HG02981 (cell line): ENCODE results near the gene RHBDD2.

Experiments used
- ATAC-seq: cut with Tn5 transposase; IDR thresholded peaks from one replicate; pipeline ENCODE4 v1.9.1; 2021; ENCODE audit warnings: mild to moderate bottlenecking, moderate library complexity; ENCODE audit not compliant: unreplicated experiment

The RHBDD2 gene

DNA sequence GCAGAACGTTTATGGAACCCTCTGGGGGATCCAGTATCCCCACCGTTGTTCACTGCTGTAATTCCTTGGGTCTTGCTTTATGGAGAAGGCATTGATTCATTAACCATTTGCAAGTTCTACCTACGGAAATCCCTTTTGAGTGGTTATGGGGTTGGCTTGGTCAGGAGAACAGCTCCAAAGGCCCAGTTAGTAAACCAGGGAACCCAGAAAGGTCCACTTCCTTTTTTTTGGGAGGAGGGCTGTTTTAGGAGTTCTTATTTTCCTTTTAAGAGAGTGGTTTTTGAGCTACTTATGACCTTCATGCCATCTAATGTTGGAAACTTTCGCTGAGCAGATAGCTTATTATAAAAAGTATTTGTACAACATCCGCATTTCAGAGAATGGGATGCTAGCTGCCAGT is 37.4 kb downstream of the RHBDD2 start:
- ATAC-seq, result no peak

DNA sequence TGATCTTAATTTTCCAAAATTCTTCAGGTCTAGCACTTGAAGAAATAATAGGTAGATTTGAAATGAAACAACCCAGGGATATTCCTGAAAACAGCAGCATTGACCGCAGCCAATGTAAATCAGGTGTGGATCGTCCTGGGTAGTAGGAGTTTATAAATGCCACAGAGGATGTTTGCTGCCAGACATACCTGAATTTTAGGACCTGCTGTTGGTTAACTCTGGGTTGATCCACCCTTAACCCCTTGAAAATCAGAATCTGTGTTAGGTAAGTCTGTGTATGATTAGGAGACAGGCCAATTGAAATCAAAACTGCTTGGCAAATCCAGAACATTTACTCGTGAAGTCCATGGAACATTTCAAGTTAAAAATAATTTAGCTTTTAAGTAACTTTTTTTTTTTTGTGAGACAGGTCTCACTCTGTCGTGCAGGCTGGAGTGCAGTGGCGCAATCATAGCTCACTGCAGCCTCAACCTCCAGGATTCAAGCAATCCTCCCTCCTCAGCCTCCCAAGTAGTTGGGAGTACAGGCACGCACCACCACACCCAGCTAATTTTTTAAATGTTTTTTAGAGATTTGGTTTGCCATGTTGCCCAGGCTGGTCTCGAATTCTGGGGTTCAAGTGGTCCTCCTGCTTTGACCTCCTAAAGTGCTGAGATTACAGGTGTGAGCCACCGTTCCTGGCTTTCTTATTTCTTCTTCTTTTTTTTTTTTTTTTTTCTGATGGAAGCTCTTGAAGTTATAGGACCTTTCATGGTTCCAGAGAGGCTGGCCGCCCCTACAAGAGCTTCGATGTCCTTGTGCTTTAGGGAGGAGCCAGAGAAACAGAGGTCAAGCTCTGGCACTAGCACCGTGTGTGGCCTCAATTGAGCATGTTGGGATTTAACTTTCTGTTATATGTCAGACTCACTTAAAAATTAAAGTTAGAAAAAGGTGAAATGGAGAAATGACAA is 38.1 kb downstream of the RHBDD2 start:
- ATAC-seq, result no peak

GRCh38 chr7:75920431-75921161 is 41.8 kb downstream of the RHBDD2 start:
- ATAC-seq, result no peak

DNA sequence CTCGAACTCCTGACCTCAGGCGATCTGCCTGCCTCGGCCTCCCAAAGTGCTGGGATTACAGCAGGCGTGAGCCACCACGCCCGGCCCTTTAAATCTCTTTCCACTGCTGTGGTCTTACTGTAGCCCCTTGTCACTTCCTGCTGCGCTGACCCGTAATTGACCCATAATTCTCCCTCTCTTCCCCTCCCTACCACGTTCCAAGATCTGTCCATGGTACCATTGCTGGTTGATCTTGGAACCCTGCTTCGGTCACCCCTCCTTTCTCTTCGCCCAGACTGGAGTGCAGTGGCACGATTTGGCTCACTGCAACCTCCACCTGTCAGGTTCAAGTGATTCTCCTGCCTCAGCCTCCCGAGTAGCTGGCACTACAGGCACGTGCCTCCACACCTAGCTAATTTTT is 42.6 kb downstream of the RHBDD2 start:
- ATAC-seq, result no peak

DNA sequence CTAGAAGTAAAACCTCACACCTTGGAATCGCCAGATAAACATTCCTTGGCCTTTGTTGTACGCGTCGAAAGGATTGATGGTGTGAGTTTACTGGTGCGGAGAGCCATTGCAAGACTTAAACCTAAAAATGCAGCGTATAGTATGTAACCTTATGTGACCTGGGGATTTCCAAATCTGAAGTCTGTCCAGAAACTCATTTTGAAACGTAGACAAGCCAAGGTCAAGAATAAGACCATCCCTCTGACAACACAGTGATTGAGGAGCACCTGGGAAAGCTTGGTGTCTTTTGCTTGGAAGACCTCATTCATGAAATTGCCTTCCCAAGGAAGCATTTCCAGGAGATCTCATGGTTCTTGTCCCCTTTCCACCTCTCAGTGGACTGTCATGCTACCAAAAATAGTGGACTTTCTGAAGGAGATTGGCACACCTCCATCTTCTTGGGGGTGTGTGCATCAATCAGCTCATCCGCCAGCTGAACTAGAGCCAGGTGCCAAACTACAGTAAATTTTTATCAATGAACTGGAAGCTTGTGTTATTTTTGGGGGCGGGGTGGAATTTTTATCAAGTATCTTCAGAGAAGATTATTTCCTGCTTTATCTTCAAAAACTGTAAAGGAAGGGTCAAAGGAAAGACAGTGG is 44.3 kb downstream of the RHBDD2 start:
- ATAC-seq, result no peak

DNA sequence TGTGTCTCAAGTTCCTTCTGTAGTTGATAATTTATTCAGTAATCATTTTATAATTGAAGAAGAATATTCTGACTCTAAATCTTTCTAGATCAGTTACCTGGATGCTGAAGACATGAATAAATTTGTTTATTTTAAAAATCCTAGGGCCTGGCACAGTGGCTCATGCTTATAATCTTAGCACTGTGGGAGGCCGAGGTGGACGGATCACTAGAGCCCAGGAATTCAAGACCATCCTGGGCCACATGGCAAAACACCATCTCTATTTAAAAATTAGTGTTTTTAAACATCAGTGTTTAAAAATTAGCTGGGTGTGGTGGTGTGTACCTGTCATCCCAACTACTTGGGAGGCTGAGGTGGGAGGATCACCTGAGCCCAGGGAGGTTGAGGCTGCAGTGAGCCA is 45.4 kb downstream of the RHBDD2 start:
- ATAC-seq, result no peak

DNA sequence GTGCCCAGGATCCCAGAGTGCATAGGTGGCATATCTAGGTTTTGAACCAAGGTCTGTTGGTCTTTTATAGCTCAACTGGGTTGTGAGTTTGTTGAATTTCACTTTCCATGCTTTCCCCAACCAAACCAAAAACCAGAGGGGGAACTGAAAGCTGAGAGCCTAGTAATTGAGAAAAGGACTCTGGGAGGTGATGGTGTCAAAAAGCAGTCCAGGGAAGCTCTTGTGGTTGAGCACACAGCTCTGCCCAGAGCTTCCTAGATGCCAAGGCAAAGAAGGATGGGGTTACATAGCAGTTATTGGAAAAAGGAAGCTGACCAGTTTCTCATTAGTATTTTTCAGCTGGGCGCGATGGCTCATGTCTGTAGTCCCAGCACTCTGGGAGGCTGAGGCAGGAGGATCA is 46.1 kb downstream of the RHBDD2 start:
- no peak for ATAC-seq

- no peak for ATAC-seq
Observed at GRCh38 chr7:75925717-75926435, 47.0 kb downstream of the RHBDD2 start.

GRCh38 chr7:75928568-75928914 is 49.7 kb downstream of the RHBDD2 start:
- peak; percentile 64 for ATAC-seq

- ATAC-seq, result no peak
Observed at GRCh38 chr7:75931680-75932079, 52.8 kb downstream of the RHBDD2 start.

DNA sequence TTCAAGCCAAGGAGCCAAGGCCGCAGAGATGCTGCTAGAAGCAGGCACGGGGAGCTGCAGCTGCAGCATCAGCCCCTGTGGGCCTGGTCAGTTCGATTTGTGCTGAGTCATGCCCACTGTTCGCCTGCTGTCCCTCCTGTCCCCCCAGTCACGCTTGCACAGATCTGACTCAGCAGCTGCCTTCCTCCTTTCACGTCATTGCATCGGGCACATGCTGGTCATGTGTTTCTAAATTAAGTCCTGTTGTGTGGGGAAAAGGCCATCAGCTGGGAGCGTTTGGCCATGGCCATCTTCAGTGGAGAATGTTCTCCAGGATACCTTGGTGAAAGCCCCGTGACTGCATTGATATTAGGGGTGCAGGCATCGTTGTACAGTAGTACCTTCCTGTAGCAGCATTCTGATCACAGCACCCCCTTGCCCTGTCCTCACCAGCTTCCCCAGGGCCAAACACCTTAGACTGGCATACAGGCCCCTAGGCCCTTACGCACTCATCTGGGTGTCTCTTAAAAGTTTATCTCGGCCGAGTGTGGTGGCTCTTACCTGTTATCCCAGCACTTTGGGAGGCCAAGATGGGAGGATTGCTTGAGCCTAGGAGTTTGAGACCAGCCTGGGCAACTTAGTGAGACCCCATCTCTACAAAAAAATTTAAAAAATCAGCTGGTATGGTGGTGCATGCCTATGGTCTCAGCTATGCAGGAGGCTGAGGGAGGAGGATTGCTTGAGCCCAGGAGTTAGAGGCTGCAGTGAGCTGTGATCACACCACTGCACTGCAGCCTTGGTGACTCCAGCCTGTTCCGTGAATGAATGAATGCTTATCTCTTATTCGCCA is 59.3 kb downstream of the RHBDD2 start:
- ATAC-seq, result no peak
